HG03039 (cell line): ENCODE measurements around the gene KCNA2.

Source experiments
- ATAC-seq: cut with Tn5 transposase; IDR thresholded peaks from one replicate; pipeline ENCODE4 v1.9.1; 2021; ENCODE audit warnings: mild to moderate bottlenecking, moderate library complexity; ENCODE audit not compliant: unreplicated experiment

Gene KCNA2

DNA sequence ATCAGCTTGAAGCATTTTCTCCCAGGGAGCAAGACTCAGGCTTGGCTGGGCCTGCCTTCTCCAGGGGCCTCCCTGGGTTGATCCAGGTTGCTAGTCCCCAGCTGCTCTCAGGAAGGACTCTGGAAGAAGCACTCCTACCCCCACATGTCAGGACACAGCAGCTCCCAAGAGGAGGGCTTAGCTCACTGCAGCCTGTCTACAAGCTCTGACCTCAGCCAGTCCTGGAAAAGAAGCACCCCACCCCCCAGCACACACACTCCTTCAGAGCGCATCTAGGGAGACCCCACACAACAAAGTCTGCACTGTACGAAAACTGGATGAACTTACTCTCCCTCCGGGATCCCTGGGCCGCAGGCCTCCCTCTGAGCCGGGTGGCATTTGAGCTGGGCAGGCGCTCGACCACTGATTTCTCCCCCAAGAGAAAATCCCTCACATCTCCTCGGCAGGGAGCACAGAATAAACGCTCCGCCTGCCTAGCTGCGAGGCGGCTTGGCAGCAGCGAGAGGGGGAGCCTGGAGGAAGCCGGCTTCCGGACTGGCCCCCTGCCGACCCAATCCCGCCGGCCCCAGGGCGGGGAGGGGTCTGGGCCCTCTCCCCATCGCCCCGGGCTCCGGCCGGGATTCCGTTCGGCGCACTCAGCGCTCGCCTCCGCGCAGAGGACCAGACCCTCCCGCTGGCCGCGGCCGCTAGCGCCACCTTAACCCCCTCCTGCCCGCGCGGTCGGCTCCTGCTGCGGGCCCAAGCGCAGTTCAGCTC lies at the start of gene KCNA2:
Gene KCNA2 (minus strand): TSS at position 458 of the 756 bp plus-strand sequence. CDS start 1,576 bp downstream, outside the sequence.
- ATAC-seq, result no peak

DNA sequence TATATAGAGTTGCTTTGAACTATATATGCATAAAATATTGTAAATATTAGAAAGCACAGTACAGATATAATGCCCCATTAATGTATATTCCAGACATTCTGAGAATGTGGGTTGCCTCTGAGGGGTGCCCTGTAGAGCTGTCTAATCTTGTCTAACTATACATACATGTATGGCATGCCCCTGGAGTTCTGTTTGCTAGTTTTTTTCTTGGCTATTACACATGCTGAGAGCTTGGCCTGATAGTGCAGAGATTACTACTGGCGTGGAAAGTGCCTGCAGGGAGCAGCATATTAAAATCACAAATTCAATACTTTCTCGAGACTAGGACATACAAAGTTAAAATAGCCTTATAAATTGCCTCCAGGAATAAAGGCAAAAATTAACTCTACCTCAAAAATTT lies 44.5 kb upstream of the KCNA2 start:
- ATAC-seq, result no peak

- no peak for ATAC-seq
These were observed 42.3 kb upstream of the KCNA2 start for GRCh38 chr1:110648417-110648816.

DNA sequence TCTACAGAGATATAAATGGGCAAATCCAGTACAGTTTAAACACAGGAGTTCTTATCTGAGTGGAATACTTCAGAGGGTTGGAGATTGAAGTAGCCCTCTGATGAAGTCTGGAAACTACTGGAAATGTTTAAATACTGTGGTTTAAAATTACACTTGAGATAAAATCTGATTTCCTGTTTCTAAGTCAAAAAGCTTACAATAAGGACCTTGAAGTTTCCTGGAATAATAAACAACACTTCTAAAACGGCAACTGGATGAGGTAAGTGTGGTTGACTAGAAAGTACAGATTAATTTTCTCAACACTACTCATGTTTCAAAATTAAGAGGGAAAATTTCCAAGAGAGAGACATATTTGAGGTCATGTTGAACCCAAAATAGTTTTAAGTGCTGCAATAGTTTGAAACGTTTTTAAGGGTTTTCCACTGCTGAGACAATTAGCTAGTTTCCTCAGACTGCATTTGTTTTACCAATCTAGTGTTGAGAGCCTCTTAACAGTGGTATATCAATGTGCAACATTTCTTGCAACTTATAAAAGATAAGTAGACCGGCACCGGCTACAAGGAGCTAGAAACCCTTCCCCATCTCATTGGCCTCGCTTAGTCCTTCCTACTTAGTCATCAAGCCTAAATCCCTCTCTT lies 41.2 kb upstream of the KCNA2 start:
- no peak for ATAC-seq

DNA sequence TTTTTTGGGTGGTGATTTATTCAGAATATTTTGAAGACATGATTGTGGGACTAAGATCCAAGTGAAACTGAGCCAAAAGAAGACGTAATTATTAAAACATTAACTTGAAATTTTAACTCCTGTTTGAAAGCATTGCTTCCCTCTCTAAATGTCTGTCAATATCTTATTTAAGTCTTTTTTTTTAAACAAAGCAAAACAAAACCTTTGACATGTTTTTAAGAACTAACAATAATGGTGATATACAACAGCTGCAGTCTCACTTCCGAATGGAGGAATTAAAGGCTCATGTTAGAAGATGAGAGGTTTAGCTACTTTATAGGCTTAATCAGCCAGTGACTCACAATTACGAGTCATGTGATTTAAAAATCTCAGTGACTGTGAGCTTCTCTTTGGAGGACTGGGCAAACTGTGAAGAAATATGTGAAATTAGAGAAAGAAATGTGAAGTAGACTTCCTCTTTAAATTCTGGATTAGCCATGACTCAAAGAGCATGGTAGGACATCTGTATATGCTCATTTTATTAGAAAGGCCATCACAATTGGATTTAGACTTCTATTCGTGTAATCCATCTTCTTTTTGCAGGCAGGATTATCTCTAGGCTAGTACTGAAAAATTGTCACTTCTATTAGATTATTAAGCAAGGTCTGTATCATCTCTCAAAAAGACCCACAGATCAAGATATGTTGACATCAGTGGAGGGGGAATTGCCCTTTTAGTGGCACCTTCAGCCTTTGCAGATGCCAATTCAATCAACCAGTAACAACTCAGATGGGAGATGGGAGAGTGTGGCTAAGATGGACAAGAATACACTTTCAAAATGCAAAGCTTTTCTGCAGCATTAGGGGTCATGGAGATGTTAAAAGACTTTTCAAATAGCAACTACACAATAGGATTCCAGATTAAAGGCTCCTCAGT lies 39.9 kb upstream of the KCNA2 start:
- ATAC-seq, result no peak

GRCh38 chr1:110645211-110645610 lies 39.1 kb upstream of the KCNA2 start:
- ATAC-seq, result no peak

DNA sequence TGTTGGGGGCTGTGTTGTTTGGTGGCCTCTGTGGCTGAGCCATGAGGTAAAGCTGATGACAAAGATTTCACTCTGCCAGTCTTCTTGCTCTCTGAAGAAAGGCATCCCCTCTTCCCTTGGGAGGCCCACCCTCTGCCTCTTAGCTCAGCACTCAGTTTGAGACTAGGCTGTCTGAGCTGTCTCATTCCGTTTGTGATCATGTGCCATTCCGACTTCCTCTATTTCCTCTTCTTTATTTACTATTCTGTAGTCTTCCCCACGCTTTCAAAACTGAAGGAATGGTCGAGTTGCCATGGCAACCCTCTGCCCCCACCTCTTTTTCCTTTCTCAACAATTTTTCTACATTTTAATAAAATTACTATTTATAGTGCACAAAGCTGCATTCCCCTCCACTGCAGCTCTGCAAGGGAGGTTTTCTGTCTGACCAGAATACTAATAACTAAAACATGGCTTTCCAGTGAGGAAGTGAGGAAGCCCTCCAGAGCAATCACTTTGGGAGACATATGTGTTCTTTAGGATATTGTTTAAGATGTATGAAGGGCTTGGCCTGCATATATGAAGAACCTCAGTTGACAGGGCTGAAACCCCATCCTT lies 37.8 kb upstream of the KCNA2 start:
- no peak for ATAC-seq

- ATAC-seq, result no peak
These were observed 33.7 kb upstream of the KCNA2 start for GRCh38 chr1:110639724-110640386.

DNA sequence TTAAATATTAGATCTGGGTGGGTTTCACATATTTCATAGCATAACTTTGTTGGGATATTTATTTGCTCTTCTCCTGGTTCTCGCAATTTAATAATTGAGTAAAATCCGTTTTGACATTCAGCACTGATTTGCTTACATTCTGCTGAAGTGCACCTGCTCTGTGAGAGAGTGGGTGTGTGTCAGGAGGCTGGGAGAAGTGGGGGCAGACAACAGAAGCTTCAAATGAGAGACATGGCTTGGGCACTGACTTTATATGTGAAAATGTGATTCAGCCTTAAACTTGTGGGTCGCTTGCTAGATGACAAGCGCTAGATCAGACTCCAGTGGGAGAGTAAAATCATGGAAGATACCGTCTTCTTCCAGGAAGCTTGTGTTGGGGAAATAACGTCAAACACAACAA lies 32.4 kb upstream of the KCNA2 start:
- no peak for ATAC-seq

DNA sequence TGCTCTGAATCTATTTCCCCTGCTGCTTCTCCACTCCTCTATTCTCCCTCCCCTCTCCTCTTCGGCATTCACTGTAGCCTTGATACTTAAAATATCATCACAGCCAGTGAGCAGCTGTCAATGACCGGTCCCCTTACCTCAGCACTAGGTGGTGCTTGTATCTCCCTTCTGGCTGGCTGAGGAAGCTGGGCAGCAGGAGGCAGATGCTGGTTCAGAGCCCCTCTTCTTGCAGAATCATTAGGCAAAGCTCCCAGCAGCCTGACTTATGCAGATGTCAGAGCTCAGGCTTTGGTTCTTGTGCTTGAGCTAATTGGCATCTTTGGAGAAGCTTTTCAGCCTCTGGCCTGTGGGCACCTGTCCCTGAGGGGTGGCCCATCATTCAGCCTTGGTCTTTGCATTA lies 31.9 kb upstream of the KCNA2 start:
- ATAC-seq, result no peak

DNA sequence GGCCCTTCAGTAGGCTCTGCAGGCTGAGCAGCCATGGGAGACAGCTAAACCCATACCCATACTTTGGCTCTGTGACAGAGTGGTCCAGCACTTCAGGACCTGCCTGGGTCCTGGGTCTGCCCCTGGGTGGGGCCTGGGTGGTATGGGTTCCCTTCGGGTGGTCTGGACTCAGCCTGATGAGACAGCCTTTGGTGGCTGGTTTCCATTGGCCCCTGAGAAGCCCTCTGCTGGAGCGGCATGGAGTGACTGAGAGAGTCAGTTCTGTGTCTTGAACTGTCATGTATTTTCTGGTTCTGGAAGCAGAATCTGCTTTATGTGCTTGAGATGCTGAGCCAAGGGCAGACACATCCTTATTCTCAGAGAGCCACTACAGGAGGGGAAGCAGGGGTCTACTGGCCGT lies 31.3 kb upstream of the KCNA2 start:
- ATAC-seq, result no peak

DNA sequence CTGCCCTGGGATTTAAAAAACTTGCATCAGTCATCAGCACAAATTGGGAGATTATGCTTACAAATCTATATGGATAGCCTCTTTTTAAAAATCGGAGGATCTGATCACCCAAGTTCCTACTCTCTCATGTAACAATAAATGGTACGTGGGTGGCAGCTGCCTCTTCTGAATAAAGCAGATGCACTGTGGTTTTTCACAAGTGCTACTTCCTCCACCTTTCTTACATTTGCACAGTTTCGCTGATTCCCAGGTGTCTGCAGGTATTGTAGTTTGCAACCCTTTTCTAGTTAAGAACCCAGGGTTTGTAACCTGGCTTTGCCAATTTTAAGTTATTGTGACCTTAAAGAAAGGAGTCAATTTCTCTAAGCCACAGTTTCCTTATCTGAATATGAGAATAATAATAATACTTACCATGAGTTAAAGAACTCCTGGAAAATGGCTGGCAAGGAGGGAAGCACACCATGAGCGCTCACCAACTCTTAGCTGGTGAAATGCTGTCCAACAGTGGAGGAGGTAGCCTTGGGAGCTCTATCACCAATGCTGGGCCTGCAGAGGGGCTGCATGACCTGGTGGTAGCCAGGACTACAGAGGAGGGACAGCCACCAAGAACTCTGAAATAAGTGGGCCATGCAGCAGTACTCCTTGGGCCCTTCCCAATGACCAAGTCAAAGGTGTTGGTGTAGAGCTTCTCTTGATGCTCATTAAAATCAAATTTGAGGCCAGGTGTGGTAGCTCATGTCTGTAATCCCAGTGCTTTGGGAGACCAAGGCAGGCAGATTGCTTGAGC lies 30.2 kb upstream of the KCNA2 start:
- ATAC-seq, result no peak

GRCh38 chr1:110635434-110635833 lies 29.3 kb upstream of the KCNA2 start:
- no peak for ATAC-seq

DNA sequence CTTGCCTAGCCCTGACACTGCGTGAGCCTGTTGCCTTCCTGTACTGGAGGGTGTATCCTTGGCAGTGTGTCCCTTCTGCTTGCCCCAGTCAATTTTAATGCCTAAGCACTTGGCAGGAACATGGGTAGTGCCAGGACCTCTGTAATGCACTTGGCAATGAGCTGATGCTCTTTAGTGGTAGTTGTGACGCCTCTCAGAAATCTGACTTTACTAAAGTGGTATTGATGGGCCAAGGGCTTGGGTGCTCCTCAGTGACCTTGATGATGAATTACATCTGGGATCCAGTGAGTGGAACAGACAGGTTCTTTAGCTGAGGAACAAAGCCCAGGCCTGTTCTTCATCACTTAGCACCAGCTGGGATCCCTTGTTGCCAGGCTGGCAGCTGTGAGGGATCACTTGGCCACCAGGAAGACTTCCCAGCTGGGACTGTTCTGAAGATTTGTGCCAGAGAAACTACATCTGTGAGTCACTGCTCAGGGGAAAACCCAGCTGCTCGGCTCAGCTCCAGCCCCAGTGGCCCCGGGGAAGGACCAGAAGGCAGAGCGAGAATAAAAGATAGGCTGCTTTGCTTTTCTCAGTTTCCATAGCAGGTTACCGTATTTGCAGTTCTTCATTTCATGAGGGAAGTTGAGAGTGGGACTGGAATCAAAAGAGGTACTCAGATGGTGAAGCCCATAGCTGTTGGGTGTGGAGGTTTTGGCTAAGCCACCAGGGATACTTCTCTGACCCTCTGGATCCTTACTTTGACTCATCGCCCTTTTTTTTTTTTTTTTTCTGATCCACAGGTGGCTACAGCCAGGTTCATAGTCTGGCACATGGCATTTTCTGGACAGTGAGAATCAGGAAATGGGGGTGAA lies 28.5 kb upstream of the KCNA2 start:
- peak; percentile 64 for ATAC-seq

DNA sequence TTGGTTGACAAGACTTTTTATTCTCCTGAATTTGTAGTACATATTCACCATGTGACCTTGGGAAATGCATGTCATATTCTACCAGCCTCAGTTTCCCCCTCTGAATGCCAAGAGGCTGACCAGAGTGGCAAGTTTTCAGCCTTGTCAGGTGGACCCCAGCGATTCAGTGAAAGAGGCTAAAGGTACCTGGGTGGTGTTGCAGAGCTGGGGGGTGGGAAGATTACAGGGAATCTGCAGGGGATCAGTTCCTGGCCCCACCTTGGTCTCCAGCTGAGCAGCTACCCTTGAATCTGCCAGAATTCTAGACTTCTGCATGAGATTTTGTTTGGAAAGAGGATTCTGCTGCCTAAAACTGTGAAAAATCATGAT lies 27.9 kb upstream of the KCNA2 start:
- ATAC-seq, result no peak

- no peak for ATAC-seq
These were observed 27.5 kb upstream of the KCNA2 start for GRCh38 chr1:110633646-110634030.

DNA sequence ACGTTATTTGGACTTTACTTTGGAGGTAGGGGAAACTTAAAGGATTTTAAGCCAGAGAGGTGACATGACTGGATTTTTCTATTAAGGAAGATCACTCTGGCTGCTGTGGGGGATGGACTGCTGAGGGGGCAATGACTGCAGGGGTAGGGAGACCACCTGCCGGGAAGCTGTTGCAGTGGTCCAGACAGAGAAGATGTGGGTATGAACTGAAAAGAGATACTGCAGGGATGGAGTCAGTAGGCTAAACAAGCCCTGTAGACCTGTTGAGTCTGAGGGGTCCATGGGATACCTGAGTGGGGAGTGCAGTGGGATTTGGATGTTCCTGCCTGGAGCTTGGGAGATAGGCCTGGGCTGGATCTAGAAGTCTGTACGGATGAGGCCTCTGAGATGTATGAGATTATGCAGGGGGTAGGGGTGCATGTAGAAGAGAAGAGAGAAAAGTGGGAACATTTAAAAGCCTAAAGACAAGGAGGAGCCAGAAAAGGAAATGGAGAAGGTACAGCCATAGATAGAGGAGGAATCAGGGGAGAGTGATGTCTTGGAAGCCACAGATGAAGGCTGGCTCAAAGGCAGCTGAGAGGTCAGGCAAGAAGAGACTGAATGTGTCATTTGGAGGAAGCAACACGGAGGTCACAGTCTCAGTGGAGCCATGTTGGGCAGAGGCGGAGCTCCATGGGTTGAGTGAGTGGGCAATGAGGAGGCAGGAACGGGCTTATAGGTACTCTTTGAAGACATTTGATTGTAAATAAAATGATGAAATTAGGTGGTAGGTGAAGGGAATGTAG lies 25.9 kb upstream of the KCNA2 start:
- no peak for ATAC-seq
